H7 (cell line): Measurements from ENCODE around the gene CDC20. TPM values are rescaled to one million over a fixed set of nuclear protein-coding genes. Genes with fewer than 3 reads are reported as not detected.
"Not testable (repeated sequence)": the region's sequence is repeated elsewhere in the genome, so short reads cannot be mapped to it uniquely, and the experiment has no call there.

Source experiments
- DNase-seq: peaks from one replicate; pipeline ENCODE4 v3.0.0; 2012
- H3K27me3 ChIP-seq: 2 replicates; pipeline ENCODE4 v1.6.0; 2011; ENCODE audit warnings: mild to moderate bottlenecking, low read length; ENCODE audit not compliant: control insufficient read depth, insufficient read depth
- H3K36me3 ChIP-seq: replicated peaks from 2 replicates; pipeline ENCODE4 v1.5.1; 2011; ENCODE audit warnings: low read length; ENCODE audit not compliant: control insufficient read depth, insufficient read depth
- H3K4me3 ChIP-seq: 2 replicates; pipeline ENCODE4 v1.5.1; 2011; ENCODE audit warnings: low read depth, mild to moderate bottlenecking, control low read depth, low read length, moderate library complexity; ENCODE audit not compliant: insufficient read depth
- total RNA-seq: library from RNA; depleted of rRNA; stranded (reverse); fragments of >200 nt; shearing (Covaris generic); gene quantifications from 2 replicates; pipeline ENCODE4 v1.2.3, GENCODE V29; 2014; rRNA removed

CDC20 gene
- total RNA-seq, 1 experiment from 2014 or later, result 564 TPM

GRCh38 chr1:43400441-43400840 is 41.7 kb downstream of the CDC20 start:
- DNase-seq, H3K4me3 ChIP-seq, H3K36me3 ChIP-seq, H3K27me3 ChIP-seq: not testable (repeated sequence)

DNA sequence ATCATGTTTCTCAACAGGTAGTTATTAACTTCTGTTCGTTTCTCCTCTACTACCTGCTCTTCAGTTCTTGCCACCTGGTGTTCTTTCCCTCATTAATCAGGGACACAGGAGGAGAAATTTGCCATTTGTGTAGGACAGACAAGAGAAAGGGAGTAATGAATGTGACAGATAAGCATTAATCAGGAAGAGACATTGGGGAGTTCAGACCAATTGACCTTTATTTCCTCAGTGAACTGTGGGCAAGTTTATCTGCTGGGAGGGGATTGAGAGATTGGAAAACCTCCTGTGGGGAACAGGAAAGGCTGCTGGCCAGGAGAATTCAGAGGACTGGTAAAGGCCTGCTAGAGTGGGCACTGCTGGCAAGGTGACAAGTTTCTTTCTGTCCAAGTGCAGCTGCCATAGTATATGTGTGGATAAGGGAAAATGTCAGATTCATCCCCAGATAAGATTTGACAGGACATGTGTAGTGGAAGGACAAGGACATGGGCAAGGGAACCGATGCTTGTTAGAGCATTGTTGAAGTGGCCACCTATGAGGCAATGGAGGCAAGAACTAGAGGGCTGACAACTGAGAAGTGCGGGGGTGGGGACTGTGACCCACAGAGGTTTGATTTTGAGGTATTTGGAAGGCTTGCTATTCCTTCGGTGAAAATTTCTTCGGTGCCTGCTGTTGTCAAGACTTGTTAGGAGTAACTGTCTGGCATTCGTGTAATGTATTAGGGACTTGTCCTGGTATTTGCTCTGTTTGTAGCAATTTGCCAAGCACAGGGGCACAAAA is 43.5 kb downstream of the CDC20 start:
- peaks cover 3% of the 10 kb centered on the region; the same call in 1 of the 2 replicates for H3K36me3 ChIP-seq
- no peak overlapping the region for H3K4me3 ChIP-seq
- no peak for DNase-seq
- H3K27me3 ChIP-seq, result no peaks in the 10 kb centered on the region

DNA sequence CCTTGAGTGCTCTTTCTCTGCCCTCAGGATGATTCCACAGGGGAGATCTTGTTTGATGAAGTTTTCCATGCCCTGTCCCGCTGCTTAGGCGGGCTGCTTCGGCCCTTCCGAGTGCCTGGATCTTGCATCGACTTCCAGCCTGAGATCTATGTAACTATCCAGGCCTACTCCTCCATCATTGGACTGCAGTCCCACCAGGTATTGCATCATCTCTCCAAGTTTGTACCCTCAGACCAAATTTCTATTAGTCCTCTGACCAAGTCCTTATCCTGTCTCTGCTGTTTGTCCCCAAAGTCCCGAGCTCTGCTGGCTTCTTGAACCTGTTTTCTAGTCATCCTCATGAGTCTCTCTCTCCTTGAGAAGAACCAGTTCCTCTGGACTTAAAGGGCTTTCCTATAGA is 45.6 kb downstream of the CDC20 start:
- no peak overlapping the region for H3K4me3 ChIP-seq
- DNase-seq, result no peak
- H3K27me3 ChIP-seq, result no peaks in the 10 kb centered on the region
- peaks cover 3% of the 10 kb centered on the region; the same call in 1 of the 2 replicates for H3K36me3 ChIP-seq

- no peak for DNase-seq
- Histone ChIP-seq H3K4me3 (no peak overlapping the region), H3K36me3 (peaks cover 3% of the 10 kb centered on the region; the same call in 1 of the 2 replicates), H3K27me3 (no peaks in the 10 kb centered on the region)
These were observed 46.6 kb downstream of the CDC20 start for GRCh38 chr1:43405219-43405875.

GRCh38 chr1:43405876-43406234 is 47.1 kb downstream of the CDC20 start:
- no peak for DNase-seq
- Histone ChIP-seq H3K27me3 (no peaks in the 10 kb centered on the region), H3K4me3 (no peak overlapping the region), H3K36me3 (peaks cover 3% of the 10 kb centered on the region; the same call in 1 of the 2 replicates)

DNA sequence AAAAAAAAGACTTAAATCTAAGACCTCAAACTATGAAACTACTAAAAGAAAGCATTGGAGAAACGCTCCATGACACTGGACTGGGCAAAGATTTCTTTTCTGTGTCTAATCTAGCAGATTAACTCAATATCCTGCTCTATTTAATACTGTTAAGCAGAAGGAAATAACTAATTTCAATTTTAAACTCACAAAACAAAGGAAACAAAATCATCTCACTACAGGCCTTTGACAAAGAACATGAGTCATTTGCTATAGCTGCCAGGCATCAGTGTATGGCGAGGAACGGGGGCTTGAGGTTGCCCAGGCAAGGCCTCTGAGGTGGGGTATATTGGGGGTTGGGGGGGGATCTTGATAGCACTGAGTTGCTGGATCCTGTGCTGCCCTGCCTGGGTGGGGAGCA is 51.8 kb downstream of the CDC20 start:
- H3K27me3 ChIP-seq, result no peaks in the 10 kb centered on the region
- peaks cover 1% of the 10 kb centered on the region; the same call in 1 of the 2 replicates for H3K36me3 ChIP-seq
- DNase-seq, result no peak
- no peak overlapping the region for H3K4me3 ChIP-seq

Other genes starting within 250 kb of the CDC20 start
- gene EBNA1BP2, start 186.7 kb upstream of the CDC20 start, total RNA-seq, result 138 and 151 TPM in 2 replicates
- gene CFAP57, start 186.7 kb upstream of the CDC20 start, total RNA-seq, result 0.14 TPM in 1 of 2 replicates, not detected in the other
- gene TMEM125, start 89.0 kb upstream of the CDC20 start, total RNA-seq, result 11.1 and 13.0 TPM in 2 replicates
- 1.5 and 2.0 TPM in 2 replicates for gene C1orf210, start 73.4 kb upstream of the CDC20 start, total RNA-seq
- gene TIE1, start 58.0 kb upstream of the CDC20 start, total RNA-seq, result 2.6 and 5.4 TPM in 2 replicates
- gene MPL, start 21.2 kb upstream of the CDC20 start, total RNA-seq, result 0.48 TPM in 1 of 2 replicates, not detected in the other
- gene ELOVL1, start 9.0 kb downstream of the CDC20 start, total RNA-seq, result 44.6 and 61.3 TPM in 2 replicates
- gene MED8, start 30.8 kb downstream of the CDC20 start, total RNA-seq, result 37.6 and 41.2 TPM in 2 replicates
- gene SZT2, start 30.9 kb downstream of the CDC20 start, total RNA-seq, result 12.2 and 19.0 TPM in 2 replicates
- 29.4 and 42.5 TPM in 2 replicates for gene HYI, start 95.0 kb downstream of the CDC20 start, total RNA-seq
- 64.1 and 79.8 TPM in 2 replicates for gene PTPRF, start 171.9 kb downstream of the CDC20 start, total RNA-seq